Cerebellar nuclear complex (tissue), 1 donor: ENCODE measurements around the gene BCAS3.
"Not testable (repeated sequence)": the region's sequence is repeated elsewhere in the genome, so short reads cannot be mapped to it uniquely, and the experiment has no call there.

ENCODE experiments used
- DNase-seq, 2 experiments: peaks; one replicate each; lab custom pipeline; 2025; lab: John Stamatoyannopoulos, UW

The BCAS3 gene

GRCh38 chr17:60677308-60678117, at the start of gene BCAS3:
Gene BCAS3 (plus strand): TSS chr17:60677851.
- peak; percentile 98 to 99 for DNase-seq

- DNase-seq: no peak
Measured at GRCh38 chr17:60628252-60628889, 49.3 kb upstream of the BCAS3 start.

GRCh38 chr17:60629120-60629519, 48.5 kb upstream of the BCAS3 start:
- no peak for DNase-seq

GRCh38 chr17:60630352-60630751, 47.3 kb upstream of the BCAS3 start:
- peak; percentile 57 to 61 for DNase-seq

GRCh38 chr17:60631119-60631518, 46.5 kb upstream of the BCAS3 start:
- DNase-seq: no peak

GRCh38 chr17:60637683-60638082, 40.0 kb upstream of the BCAS3 start:
- no peak for DNase-seq

GRCh38 chr17:60639019-60639330, 38.7 kb upstream of the BCAS3 start:
- no peak for DNase-seq

- no peak for DNase-seq
Measured at GRCh38 chr17:60640503-60640902, 37.1 kb upstream of the BCAS3 start.

- no peak for DNase-seq
Measured at GRCh38 chr17:60641126-60641525, 36.5 kb upstream of the BCAS3 start.

GRCh38 chr17:60641810-60642220, 35.8 kb upstream of the BCAS3 start:
- DNase-seq: peak in 1 of 2 experiments; percentile 62

GRCh38 chr17:60645918-60646523, 31.6 kb upstream of the BCAS3 start:
- no peak for DNase-seq

GRCh38 chr17:60646701-60647100, 30.9 kb upstream of the BCAS3 start:
- DNase-seq: no peak

GRCh38 chr17:60647705-60648104, 29.9 kb upstream of the BCAS3 start:
- DNase-seq: no peak

- DNase-seq: no peak
Measured at GRCh38 chr17:60652454-60653247, 25.0 kb upstream of the BCAS3 start.

- DNase-seq: no peak
Measured at GRCh38 chr17:60653569-60653968, 24.1 kb upstream of the BCAS3 start.

- no peak for DNase-seq
Measured at GRCh38 chr17:60656499-60656898, 21.2 kb upstream of the BCAS3 start.

GRCh38 chr17:60659156-60659555, 18.5 kb upstream of the BCAS3 start:
- DNase-seq: no peak

- no peak for DNase-seq
Measured at GRCh38 chr17:60661489-60661888, 16.2 kb upstream of the BCAS3 start.

- DNase-seq: no peak
Measured at GRCh38 chr17:60664022-60664421, 13.6 kb upstream of the BCAS3 start.

- no peak for DNase-seq
Measured at GRCh38 chr17:60665602-60666001, 12.0 kb upstream of the BCAS3 start.

GRCh38 chr17:60668741-60669140, 8.9 kb upstream of the BCAS3 start:
- DNase-seq: not testable (repeated sequence)

GRCh38 chr17:60671482-60671881, 6.2 kb upstream of the BCAS3 start:
- DNase-seq: no peak
